ENCODE results near the gene RSU1.

Gene RSU1

GRCh38 chr10:16742165-16742960 is 74.9 kb downstream of the RSU1 start:
- DNase-seq = no peak

DNA sequence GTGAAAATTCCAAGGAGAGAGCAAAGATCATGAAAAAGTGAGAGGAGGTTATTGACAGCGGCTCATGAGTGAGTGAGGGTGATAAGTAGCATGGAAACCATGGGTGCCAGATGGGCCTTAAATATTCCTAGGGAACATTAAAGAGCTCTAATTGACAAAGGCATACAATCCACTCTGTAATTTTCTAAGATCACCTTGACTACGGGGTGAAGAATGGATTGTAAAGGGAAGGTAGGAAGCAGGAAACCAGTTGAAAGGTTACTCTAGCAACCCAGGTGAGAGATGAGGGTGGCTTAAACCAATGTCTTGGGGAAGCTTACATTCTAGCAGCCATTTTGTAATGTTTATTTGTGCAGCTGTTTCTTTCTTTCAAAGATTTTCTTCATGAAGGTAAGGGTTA is 75.7 kb downstream of the RSU1 start:
- no peak for DNase-seq

DNA sequence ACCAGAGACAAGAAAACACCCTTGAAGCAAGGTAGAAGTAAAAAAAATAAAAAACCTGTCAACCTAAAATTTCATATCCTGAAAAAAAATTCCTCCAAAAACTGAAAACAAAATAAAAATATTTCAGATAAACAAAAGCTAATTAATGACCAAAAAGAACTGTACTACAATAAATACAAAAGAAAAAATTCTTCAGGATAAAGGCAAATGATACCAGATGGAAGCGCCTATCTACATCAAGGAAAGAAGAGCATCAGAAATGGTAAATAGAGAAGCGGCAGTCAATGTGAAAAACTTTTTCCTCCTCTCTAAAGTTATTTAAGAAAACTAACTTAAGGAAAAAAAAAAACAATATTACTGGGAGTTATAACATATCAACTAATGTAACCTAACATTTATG is 79.8 kb downstream of the RSU1 start:
- no peak for DNase-seq

GRCh38 chr10:16735671-16736070 is 81.6 kb downstream of the RSU1 start:
- DNase-seq = no peak

- DNase-seq = no peak
Observed at GRCh38 chr10:16732376-16732775, 84.8 kb downstream of the RSU1 start.

DNA sequence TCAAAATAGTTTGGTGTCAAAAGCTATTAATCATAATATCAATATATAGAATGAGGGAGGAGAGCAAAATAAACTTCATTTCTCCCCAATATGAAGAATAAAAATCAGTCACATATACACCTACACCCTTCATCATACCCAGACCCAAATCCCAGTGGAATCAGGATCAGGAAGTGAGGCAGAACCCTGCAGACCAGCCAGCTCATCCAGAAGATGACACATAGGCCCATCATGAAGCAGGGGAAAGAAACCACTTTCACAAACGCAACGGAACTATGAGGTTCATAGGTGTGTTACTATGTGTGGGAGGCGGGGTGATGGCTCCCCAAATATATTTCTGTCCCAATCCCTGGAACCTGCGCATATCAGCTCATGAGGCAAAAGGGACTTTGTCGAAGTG is 89.0 kb downstream of the RSU1 start:
- DNase-seq = no peak

DNA sequence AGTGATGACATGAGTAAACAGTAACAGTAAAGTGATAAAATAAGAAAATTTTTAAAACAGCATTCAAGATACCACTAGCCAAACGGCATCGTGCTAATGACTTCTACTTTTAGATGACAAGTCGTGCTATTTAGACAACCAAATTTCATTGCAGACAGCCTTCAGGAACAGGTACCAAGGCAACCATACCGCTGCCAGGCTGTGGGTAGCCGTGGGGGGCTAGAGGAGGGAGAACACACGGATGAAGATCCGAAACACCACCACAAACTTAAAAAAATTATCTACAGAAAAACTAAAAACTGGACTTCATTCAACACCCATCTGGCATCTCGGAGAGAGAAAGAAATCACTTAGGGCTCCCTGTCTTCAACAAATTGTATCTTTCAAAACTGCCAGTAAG is 89.6 kb downstream of the RSU1 start:
- no peak for DNase-seq

DNA sequence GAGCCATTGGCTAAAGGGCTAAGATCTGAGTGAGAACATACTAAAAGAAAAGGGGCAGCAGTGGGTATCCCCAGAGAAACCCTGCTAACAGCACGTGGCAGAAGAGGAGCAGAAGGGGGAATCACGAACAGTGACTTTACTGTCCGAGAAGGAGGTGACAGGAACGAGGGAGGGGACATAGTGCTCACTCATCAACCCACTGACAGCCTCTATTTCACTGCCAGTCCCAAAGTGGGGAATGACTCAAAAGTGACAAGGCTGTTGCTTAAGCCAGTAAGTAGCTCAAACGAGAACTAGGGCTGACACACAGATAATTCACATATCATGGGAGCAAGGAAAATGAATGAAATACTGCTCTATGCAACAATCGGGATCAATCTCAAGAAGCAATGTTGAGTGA is 92.7 kb downstream of the RSU1 start:
- no peak for DNase-seq

GRCh38 chr10:16720812-16721211 is 96.4 kb downstream of the RSU1 start:
- DNase-seq = no peak

- no peak for DNase-seq
Observed at GRCh38 chr10:16717622-16718395, 99.4 kb downstream of the RSU1 start.

DNA sequence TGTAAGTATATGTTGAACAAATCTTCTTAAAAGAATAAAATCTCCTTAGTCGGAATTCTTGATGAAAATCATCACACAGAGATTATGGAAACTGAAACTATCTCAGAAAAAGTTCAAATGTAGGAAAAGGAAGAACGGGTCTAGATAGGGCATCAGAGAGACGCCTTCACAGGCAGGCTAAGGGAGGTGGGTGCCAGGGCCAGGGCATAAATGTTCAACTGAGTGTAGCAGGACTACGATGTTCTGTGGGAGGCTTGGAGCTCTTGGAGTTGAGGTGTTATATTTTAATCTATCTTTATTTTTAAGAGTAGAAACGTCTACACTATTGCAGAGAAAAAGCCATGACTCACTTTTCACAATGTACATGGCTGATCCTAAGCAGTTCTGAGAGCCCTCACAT is 101.2 kb downstream of the RSU1 start:
- no peak for DNase-seq

DNA sequence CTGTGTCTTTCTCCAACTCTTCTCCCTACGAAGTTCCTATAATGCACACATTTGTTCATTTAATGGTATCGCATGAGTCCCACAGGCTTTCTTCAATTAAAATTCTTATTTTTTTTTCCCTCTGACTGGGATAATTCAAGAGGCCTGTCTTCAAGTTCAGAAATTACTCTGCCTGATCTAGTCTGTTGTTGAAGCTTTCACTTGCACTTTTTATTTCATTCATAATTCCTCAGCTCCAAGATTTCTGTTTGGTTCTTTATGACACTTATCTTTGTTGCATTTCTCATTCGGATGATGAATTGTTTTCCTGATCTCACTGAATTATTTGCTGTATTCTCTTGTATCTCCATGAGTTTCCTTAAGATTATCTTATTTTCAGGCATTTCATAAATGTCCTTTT is 103.9 kb downstream of the RSU1 start:
- DNase-seq = no peak

DNA sequence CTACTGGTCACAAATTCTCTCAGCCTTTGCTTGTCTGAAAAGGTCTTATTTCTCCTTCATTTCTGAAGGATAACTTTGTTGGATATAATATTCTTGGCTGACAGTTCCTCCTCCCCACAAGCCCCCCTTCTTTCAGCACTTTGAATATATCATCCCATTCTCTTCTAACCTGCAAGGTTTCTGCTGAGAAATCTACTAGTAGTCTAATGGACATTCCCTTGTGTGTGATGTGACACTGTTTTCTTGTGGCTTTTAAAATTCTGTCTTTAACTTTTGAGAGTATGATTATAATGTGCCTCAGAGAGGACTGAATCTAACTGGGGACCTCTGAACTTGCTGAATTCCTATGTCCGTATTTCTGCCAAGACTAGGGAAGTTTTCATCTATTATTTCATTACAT is 104.3 kb downstream of the RSU1 start:
- no peak for DNase-seq

DNA sequence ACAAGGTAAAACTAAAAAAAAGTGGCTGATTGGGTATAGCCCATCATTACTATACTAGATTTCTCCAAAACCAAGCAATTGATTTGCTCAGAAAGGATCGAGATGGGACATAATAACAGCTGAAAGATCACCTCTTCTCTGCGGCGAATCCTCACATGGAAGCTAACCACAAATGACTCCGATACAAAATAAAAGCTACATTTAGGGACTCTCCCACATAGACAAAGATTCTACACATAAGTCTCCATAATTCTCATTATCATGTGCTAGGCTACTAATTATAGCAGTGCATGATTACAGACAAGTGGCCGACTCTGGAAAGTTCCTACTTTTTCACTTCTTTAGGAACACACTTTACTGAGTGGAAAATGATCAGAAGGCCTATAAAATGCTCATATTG is 116.9 kb downstream of the RSU1 start:
- no peak for DNase-seq

- DNase-seq = no peak
Observed at GRCh38 chr10:16699435-16700057, 117.7 kb downstream of the RSU1 start.

DNA sequence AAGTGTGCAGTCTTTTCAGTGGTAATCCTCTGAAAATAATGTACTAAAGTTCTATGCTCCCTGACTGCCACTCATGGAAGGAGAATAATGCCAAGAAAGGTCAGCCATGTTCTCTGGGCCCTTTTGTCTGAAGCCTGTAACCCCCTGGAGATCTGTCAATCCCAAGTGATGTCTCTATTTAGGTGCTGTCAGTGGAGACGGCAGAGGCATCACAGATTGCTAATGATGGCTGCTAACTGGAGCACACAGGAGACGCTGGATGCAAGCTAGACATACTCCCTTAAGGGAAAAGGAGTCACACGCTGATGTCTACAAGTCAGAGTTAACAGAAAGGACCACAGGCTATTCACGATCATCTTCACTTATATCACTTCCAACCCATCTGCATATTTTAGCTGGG is 118.8 kb downstream of the RSU1 start:
- DNase-seq = no peak

DNA sequence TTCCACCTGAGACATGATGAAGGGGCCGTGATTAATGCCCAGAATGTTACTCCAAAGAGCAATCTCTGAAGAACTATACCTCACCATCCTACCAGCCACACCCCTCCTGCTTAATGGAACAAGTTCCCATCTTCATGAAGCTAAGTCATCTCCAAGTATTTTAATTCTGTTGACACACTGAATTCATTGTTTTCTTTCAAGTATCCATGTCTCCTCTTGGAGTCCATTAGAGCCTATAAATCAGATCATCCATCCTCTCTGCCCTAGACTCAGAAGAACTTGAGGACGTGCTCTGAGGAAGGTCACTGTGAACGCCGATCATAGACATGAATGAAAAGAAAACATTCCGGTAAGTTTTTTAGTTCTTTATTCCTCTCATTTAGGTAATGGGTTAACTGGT is 126.8 kb downstream of the RSU1 start:
- no peak for DNase-seq

- DNase-seq = no peak
Observed at GRCh38 chr10:16689696-16690095, 127.5 kb downstream of the RSU1 start.

DNA sequence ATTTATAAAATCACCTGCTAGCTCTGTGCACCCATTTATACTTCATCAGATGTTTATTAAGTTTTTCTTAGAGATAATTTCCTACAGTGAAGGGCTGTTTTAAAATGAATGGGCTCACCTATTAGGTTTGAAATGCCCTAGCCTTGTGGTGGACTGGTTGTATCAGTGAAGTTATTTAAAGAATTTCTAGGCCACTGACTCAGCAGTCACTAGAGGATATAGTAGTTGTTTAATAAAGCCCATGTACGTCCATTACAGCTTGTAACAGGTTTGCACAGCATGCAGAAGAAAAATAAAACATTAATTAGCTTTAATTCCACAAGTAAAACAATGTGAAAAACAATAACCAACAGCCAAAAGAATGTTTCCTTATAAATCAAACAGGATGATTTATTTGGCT is 128.0 kb downstream of the RSU1 start:
- DNase-seq = no peak

DNA sequence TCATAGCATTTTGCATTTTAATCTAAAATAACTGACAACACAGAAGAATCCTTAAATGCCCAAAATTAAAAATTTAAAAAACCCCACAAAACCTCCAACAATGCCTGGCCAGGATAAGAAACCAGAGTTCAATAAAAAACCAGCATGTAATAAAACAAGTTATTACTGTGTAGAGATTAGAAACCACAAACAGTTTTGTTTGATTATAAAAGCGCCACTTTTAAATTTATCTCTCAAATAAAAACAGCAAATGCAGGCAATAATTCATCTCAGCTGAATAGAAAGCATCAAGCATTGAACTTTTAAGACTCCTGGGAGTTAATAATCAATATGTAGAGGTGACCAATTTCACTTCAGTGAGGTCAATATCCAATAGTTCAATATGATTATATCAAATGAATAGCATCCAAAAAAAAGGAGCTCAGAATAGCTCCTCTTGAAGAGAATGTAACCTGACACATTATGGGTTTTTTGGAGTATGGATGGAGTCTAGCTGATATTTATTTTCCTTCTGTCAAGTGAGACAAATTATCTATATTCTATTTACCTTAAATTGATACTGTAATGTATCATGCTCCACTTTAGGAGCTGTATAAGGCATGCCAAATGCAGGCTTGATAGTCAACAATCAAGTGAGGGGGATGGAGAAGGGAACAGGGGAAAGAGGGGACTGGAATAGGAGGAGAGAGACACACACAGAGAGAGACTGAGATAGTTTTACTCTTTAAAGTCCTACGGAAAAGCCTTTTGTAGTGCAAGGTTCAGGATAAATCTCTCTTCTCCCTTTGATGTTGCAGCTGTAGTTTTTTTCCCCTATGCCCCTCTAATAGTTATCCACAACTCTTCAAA is 130.9 kb downstream of the RSU1 start:
- DNase-seq = no peak

- no peak for DNase-seq
Observed at GRCh38 chr10:16685551-16685950, 131.7 kb downstream of the RSU1 start.

- DNase-seq = no peak
Observed at GRCh38 chr10:16681521-16681920, 135.7 kb downstream of the RSU1 start.
